HG02840 (cell line): ENCODE results near the gene PEX14.
"Not testable (repeated sequence)": the region's sequence is repeated elsewhere in the genome, so short reads cannot be mapped to it uniquely, and the experiment has no call there.

ENCODE experiments used
- ATAC-seq: cut with Tn5 transposase; IDR thresholded peaks from one replicate; pipeline ENCODE4 v1.9.1; 2021; ENCODE audit warnings: mild to moderate bottlenecking, moderate library complexity, moderate number of reproducible peaks; ENCODE audit not compliant: unreplicated experiment, low FRiP score

PEX14 gene

GRCh38 chr1:10450156-10450814 lies 24.5 kb upstream of the PEX14 start:
- ATAC-seq = no peak

DNA sequence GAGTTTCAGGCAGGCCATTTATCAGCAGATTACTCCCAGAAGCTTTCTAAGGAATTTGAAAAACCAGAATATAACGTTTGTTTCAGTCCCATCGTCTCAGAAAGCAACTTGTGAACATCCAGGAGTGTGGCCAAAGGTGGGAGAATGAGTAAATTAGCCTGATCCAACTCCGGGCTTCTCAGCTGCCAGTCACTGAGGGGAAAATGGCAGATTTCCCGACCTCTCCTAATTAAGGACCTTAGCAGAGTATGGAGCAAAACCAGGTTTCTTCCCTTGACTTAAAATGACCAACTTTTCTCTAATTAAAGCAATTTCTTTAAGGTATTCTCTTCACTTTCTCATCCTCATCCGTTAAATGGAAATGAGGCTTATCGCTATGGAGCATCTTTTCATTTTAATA lies 23.9 kb upstream of the PEX14 start:
- ATAC-seq = no peak

DNA sequence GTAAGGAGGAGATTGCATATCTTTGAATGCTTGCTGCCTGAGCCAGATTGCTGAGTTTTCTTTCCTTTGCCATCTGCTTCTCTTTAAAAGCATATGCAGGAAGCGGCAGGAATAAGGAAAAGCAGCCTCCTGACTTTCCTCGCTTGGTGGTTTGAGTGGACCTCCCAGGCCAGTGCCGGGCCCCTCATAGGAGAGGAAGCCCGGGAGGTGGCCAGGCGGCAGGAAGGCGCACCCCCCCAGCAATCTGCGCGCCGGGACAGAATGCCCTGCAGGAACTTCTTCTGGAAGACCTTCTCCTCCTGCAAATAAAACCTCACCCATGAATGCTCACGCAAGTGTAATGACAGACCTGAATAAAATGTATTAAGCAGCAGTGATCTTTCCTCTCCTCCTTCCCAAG lies 23.5 kb upstream of the PEX14 start:
- ATAC-seq = no peak

DNA sequence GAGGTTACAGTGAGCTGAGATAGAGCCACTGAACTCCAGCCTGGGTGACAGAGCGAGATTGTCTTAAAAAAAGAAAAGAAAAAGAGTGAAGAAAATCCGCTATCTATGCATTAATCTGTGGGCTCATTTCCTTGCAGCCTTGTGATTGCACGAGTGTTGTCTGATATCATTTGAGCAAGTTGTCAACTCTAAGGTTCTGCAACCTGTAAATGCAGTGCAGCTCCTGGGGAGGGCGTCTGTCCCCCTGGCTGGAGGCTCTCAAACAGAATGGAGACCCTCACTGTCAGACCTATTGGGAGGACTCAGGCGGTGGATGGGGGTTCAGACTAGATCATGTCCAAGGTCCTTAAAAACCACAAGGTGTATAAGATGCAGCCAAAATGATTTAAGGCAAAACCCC lies 18.7 kb upstream of the PEX14 start:
- ATAC-seq = no peak

DNA sequence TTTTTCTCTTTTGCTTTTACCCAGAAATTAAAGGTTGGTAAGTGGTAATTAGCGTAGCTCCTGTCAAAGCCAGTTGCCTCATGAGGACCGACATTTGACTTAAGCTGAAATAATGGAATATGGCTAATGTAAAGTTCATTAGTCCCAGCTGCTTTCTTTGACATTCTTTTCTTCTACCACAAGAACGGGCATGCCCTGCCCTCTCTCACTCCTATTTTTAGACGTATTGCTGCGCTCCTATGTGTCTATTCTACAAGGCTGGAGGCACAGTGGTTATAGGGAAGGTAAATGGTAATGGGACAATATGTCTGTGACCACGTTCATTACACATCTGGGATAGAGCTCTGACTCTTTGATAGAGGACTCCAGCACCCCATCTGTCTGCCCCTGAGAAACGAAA lies 18.1 kb upstream of the PEX14 start:
- no peak for ATAC-seq

- ATAC-seq = not testable (repeated sequence)
Observed at GRCh38 chr1:10457462-10457861, 17.3 kb upstream of the PEX14 start.

- no peak for ATAC-seq
Observed at GRCh38 chr1:10457875-10458274, 16.9 kb upstream of the PEX14 start.

DNA sequence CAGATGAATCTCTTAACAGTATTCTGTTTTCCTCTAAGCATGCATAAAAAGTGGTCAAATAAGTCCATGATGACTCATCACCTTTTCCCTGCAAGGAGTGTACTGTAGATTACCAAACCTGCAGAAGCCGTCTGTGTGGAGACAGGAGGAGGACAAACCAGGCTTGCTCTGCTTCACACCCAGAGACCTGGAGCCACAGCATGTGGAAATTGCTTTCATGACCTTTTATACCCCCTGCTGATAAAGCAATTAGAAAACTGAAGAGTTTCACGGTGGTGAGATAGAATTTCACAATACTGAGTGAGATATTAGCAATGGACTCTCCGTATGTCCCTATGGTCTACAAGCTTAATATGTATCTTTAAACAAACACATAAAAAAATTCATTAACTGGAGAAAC lies 15.6 kb upstream of the PEX14 start:
- ATAC-seq = no peak

GRCh38 chr1:10467078-10467477 lies 7.7 kb upstream of the PEX14 start:
- ATAC-seq = no peak

- no peak for ATAC-seq
Observed at GRCh38 chr1:10470043-10470442, 4.7 kb upstream of the PEX14 start.

- ATAC-seq = no peak
Observed at GRCh38 chr1:10471411-10472219, 3.1 kb upstream of the PEX14 start.

- ATAC-seq = peak; percentile 77
Observed at GRCh38 chr1:10472220-10473144, 2.3 kb upstream of the PEX14 start, which contains the start of gene DFFA. Gene DFFA, minus strand, starts transcription at chr1:10472529. Its CDS starts 71 bp downstream, at chr1:10472458.

DNA sequence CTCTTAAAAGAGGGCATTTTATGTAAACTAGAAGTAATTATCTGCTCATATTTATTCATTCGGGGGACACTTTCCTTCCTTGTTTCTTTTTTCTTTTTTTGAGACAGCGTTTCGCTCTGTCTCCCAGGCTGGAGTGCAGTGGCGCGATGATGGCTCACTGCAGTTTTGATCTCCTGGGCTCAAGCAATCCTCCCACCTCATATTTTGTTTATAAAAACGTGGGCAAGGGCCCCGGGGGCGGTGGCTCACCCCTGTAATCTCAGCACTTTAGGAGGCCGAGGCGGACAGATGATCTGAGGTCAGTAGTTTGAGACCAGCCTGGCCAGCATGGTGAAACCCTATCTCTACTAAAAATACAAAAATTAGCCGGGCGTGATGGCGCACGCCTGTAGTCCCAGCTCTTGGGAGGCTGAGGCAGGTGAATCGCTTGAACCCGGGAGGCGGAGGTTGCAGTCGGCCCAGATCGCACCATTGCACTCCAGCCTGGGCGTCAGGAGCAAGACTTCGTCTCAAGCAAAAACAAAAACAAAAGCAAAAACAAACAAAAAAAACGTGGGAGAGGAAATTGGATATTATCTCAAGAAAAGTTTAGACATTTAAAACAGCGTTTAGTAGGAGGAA lies 1.5 kb upstream of the PEX14 start:
- ATAC-seq = no peak

- not testable (repeated sequence) for ATAC-seq
Observed at GRCh38 chr1:10474309-10474612, 489 bp upstream of the PEX14 start.

DNA sequence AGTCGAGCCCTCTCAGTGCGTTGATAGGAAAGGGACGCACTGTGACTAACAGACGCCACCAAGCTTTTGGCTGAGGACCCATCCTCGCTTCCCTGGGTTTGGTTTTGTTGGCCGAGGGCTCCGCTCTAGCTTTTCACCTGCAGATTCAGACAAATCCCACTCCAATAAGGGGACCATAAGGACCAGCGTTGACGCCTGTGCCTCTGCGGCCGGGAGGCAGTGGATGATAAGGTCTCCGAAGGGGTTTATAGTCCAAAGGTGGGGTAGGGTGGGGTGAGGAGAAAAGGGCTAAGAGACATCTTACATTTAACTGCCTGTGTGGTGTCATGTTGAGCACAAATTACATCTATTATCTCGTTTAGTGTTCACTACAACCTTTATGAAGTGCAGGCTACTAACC lies 760 bp downstream of the PEX14 start:
- ATAC-seq = no peak

- no peak for ATAC-seq
Observed at GRCh38 chr1:10479296-10479695, 4.5 kb downstream of the PEX14 start.

DNA sequence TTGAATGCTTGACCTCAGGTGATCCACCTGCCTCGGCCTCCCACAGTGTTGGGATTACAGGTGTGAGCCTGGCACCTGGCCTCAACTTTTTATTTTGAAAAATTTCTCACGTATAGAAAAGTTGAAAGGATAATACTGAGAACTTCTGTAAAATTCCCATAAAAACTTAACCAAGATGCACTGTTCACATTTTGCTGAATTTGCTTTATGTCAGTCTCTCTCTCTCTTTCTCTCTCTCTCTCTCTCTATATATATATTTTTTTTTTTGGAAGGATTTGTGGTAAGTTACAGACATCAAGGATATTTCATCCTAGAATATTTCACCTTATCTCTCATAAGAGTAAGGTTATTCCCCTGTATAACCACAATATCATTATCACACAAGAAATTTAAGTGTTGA lies 5.9 kb downstream of the PEX14 start:
- no peak for ATAC-seq

DNA sequence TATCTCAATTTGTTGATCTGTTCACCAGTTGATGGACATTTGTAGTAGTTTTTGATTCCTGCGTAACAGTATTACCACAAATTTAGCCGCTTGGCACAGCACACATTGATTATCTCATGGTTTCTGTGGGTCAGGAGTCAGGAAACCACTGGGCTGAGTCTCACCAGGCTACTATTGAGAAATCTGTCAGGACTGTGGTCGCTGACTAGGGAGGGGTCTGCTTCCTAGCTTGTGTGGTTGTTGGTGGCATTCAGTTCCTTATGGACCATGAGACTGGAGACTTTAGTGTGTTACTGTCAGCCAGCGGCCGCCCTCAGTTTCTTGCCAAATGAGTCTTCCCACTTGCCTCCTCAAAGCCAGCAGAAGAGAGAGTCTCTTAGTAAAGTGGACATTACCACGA lies 9.8 kb downstream of the PEX14 start:
- ATAC-seq = no peak

- no peak for ATAC-seq
Observed at GRCh38 chr1:10489291-10490055, 14.7 kb downstream of the PEX14 start.
